ENCODE data around the gene ANXA2R.

The ANXA2R gene

DNA sequence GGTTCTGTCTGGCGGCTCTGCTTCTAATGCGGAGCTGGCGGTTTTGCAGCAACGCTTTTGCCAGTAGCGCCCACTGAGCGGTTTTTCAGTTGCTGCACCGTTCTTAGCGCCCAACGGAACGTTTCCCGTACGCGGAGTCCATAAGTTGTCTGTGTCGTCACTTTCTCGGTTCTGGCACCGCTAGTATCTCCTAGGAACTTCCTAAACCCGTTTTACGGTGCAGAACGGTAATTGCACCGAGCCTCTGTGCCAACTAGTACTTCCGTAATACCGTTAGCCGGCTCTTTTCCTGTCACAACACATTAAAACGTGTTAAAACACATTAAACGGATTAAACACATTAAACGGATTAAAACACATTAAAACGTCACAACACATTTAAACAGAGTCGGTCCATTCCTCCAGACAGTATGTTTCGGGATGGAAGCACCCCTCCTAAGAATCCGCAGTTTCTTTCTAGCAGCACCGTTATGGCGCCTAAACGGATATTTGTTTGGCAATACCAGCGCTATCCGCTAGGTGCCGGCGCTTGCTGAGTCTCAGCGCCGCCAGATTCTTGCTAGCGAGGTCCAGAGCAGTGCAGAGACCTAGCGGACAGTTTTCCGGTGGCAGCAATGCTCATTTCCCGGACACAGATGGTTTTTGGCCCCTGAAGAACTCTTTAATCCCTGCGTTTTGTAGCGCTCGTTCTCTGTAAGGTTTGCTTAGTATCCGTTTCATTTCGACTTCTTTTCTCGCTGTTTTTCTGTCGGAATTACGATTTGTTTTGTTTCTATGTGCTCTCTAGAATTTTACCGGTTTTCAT is 45.4 kb downstream of the ANXA2R start:
- DNase-seq, result peak; percentile 89

DNA sequence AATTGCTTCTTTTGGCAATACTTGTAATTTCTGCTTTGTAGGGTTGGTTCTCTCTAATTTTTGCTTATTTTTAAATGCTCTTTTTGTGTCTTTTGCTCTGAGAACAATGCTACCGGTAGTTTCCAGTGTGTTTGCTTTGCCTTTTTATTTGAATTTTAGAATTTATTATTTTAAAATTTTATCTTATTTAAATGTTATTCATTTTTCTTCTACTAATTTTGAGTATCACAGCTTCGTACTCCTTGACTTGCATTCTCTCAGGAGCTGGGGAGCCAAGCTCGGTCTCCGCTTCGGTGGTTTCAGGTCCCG is 45.9 kb downstream of the ANXA2R start:
- no peak for DNase-seq

DNA sequence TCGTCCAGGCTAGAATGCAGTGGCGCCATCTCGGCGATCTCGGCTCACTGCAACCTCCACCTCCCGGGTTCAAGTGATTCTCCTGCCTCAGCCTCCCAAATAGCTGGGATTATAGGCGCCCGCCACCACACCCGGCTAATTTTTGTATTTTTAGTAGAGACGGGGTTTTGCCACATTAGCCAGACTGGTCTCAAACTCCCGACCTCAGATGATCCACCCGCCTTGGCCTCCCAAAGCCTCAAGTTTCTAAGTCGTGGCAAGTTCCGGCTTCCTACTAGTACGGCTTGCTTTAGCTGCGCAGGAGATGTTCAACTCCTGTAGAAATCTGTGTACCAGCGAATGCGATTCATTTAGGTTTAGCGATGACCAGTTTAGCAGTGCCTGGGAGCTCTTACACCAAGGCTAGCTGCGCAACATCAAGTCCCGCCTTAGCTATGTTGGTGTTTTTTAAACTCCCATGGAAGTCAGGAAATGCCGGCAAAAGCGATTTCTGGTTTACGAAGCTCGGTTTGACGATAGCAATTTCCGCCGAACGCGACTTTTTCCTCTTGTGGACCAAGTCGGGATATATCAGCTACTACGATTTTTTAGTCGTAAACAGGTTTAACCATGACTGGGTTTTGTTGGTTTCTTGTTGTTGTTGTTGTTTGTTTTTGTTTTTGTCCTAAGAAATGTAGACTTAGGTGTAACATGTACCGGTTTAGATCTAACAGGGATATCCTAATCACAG is 46.4 kb downstream of the ANXA2R start:
- DNase-seq, result no peak

DNA sequence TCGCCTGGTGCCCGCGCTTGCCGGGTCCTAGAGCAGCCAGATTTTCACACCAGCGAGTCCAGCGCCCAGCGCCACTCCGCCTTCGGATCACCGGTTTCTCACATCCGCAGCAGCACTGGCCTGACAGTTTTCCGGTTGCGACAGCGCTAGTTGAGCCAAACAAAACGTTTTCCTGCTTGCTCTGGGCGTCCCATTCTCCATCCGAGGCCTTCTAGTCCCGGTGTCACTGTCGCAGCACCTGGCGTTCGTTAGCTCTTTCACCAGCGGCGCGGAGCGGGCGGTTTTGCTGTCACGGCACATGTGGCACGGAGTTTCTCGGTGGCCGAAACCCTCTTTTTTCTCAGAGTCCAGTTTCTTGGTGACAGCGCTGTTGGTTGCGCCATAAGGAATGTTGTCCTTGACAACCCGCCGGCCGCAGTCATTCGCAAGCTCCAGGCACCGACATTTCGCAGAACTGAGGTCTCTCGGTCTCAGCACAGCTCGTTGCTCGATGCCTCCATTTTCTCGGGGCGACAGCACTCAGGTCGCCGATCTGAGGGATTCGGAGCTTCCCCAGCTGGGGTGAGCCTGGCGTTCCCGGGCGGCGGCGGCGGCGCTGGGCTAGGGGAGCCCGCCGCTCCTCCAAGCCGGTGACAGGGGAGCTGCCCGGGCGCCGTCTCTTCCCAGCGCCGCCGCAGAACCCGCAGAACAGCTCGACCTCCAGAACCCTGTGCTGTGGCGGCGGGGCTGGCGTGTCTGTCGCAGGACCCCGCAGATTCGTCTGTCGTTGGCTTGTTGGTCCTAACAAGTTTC is 47.8 kb downstream of the ANXA2R start:
- DNase-seq, result peak; percentile 96

DNA sequence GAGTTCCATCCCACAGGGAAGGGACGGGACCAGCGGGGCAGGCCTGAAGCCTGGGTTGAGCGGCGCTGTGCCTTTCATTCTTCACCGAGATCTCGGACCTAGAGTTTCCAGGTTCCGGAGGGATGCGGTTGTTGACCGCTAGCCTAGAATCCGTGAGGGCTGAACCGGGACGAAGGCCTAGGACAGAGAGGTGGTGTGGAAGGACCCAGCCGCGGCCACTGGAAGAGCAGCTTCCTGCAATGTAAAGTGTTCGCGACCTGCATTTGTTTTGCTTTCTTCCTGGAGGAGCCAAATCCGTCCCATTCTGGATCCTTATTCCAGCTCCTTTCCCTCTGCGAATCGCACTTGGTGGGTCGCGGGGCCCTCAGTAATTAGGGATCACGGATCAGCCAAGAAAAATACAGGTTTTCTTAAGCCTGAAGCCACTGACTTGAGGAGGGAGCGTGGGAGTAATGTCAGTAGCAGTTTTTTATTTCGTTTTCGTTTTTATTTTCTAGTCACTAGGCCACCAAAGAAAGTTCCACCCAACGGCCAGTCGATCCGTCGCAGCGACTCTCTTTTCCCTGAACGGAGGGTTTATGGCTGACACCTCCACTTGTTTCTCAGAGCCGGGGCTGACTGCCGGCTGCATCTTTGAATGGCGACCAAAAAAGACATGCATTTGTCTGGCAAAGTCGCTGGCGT is 48.6 kb downstream of the ANXA2R start:
- no peak for DNase-seq

DNA sequence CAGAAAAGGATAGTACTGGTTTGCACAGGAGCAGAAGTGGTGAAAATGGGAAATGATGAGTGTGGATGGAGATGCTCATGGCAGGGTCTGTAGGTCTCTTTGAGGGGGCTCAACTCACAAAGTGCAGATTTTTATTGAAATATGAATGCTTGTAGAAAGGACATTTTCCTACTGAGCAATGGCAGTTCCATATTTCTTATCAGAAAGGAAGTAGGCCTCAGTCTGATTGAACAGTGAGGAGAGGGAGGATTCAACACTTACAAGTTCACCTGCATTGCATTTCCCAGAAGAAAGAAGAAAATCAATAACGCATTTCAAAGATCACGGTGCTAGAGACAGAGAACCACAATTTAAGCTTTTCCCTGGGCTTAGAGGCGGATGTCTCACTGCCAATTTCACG is 49.2 kb downstream of the ANXA2R start:
- no peak for DNase-seq

Data from GF-D8 (cell line).